ENCODE results near the gene CUL9.

GRCh38 chr6:43219814-43220213 is 37.8 kb downstream of the CUL9 start:
- TF ChIP-seq CTCF (IDR thresholded peaks at IDR 0.05; ENCODE audit: insufficient read depth, low read length) (no peak), REST (IDR thresholded peaks at IDR 0.05; ENCODE audit: insufficient replicate concordance, low read depth) (no peak), SPI1 (IDR thresholded peaks at IDR 0.05; ENCODE audit: borderline replicate concordance, low read depth) (no peak), GABPA (IDR thresholded peaks at IDR 0.05; ENCODE audit: low read depth) (no peak), POLR2AphosphoS5 (IDR thresholded peaks at IDR 0.05; ENCODE audit: low read depth) (no peak)

Data from HL-60 (cell line).